Stimulated activated effector memory CD8-positive, alpha-beta T cell treated with anti-CD3 and anti-CD28 coated beads, Interleukin-12 subunit alpha, Interleukin-12 subunit beta, amount 100 ng/mL, for 72 hours (primary cell): ENCODE results near the gene API5.

Source experiments
- ATAC-seq: fragments of 150-1000 bp; cut with Tn5 transposase; 2 replicates; pipeline ENCODE4 v1.10.0; 2021
- DNase-seq, 2 donors: peaks; one replicate each; pipeline ENCODE4 v3.0.0; 2021 to 2022; ENCODE audit warnings: low spot score in 2 of 2
- H3K27ac Mint-ChIP-seq: one replicate; pipeline ENCODE4 v1.8.0; 2022; ENCODE audit warnings: mild to moderate bottlenecking, mixed read lengths
- H3K36me3 Mint-ChIP-seq: one replicate; pipeline ENCODE4 v1.8.0; 2022; ENCODE audit warnings: mild to moderate bottlenecking, mixed read lengths
- H3K4me1 Mint-ChIP-seq: one replicate; pipeline ENCODE4 v1.8.0; 2022; ENCODE audit warnings: mixed read lengths
- H3K4me3 Mint-ChIP-seq: one replicate; pipeline ENCODE4 v1.8.0; 2022; ENCODE audit warnings: mild to moderate bottlenecking, mixed read lengths
- H3K9me3 Mint-ChIP-seq: one replicate; pipeline ENCODE4 v1.8.0; 2022; ENCODE audit warnings: mixed read lengths

API5 gene

GRCh38 chr11:43311791-43312607, at the start of gene API5:
API5 (plus strand) TSS chr11:43311996; CDS start chr11:43312128, 132 bp downstream.
- DNase-seq (peak; percentile 83 to 94), ATAC-seq (peak; percentile 95)
- H3K36me3 Mint-ChIP-seq = peaks cover 29% of the 10 kb centered on the region
- H3K27ac Mint-ChIP-seq = peak within 1 kb of the TSS; percentile 97
- H3K4me1 Mint-ChIP-seq = peaks cover 39% of the 10 kb centered on the region
- no peaks in the 10 kb centered on the region for H3K9me3 Mint-ChIP-seq
- H3K4me3 Mint-ChIP-seq = peak within 1 kb of the TSS; percentile 95

GRCh38 chr11:43267856-43268580, 43.8 kb upstream of the API5 start:
- H3K4me3 Mint-ChIP-seq = no peak overlapping the region

GRCh38 chr11:43268786-43269185, 43.0 kb upstream of the API5 start:
- ATAC-seq (no peak), DNase-seq (no peak)
- H3K4me1 Mint-ChIP-seq = peaks cover 7% of the 10 kb centered on the region
- H3K27ac Mint-ChIP-seq = no peak overlapping the region
- peaks cover 2% of the 10 kb centered on the region for H3K9me3 Mint-ChIP-seq
- H3K36me3 Mint-ChIP-seq = no peaks in the 10 kb centered on the region
- no peak overlapping the region for H3K4me3 Mint-ChIP-seq

More at GRCh38 chr11:43267856-43268580, 43.8 kb upstream of the API5 start:
- no peak for DNase-seq
- peaks cover 7% of the 10 kb centered on the region for H3K4me1 Mint-ChIP-seq
- no peaks in the 10 kb centered on the region for H3K9me3 Mint-ChIP-seq
- ATAC-seq = no peak
- H3K36me3 Mint-ChIP-seq = no peaks in the 10 kb centered on the region
- H3K27ac Mint-ChIP-seq = no peak overlapping the region

GRCh38 chr11:43269254-43269918, 42.4 kb upstream of the API5 start:
- H3K4me3 Mint-ChIP-seq = no peak overlapping the region
- no peak overlapping the region for H3K27ac Mint-ChIP-seq
- no peak for DNase-seq
- H3K4me1 Mint-ChIP-seq = peaks cover 7% of the 10 kb centered on the region
- no peak for ATAC-seq
- no peaks in the 10 kb centered on the region for H3K36me3 Mint-ChIP-seq
- peaks cover 5% of the 10 kb centered on the region for H3K9me3 Mint-ChIP-seq

- H3K4me3 Mint-ChIP-seq = no peak overlapping the region
- peaks cover 7% of the 10 kb centered on the region for H3K4me1 Mint-ChIP-seq
- H3K36me3 Mint-ChIP-seq = no peaks in the 10 kb centered on the region
- peaks cover 5% of the 10 kb centered on the region for H3K9me3 Mint-ChIP-seq
- ATAC-seq = no peak
- H3K27ac Mint-ChIP-seq = no peak overlapping the region
- no peak for DNase-seq
Measured at GRCh38 chr11:43270468-43270867, 41.3 kb upstream of the API5 start.

GRCh38 chr11:43278193-43278956, 33.4 kb upstream of the API5 start:
- Mint-ChIP-seq H3K9me3 (peaks cover 5% of the 10 kb centered on the region), H3K4me3 (no peak overlapping the region), H3K27ac (no peak overlapping the region), H3K4me1 (no peaks in the 10 kb centered on the region), H3K36me3 (no peaks in the 10 kb centered on the region)
- DNase-seq = no peak
- ATAC-seq = no peak

GRCh38 chr11:43282607-43283440, 29.0 kb upstream of the API5 start:
- Mint-ChIP-seq H3K4me3 (no peak overlapping the region), H3K4me1 (no peaks in the 10 kb centered on the region), H3K9me3 (no peaks in the 10 kb centered on the region), H3K36me3 (no peaks in the 10 kb centered on the region), H3K27ac (no peak overlapping the region)
- DNase-seq (peak; percentile 4 to 55), ATAC-seq (no peak)

GRCh38 chr11:43285826-43286225, 26.0 kb upstream of the API5 start:
- no peak for DNase-seq
- H3K36me3 Mint-ChIP-seq = no peaks in the 10 kb centered on the region
- no peak overlapping the region for H3K4me3 Mint-ChIP-seq
- no peaks in the 10 kb centered on the region for H3K9me3 Mint-ChIP-seq
- no peaks in the 10 kb centered on the region for H3K4me1 Mint-ChIP-seq
- no peak overlapping the region for H3K27ac Mint-ChIP-seq
- no peak for ATAC-seq

GRCh38 chr11:43289368-43289767, 22.4 kb upstream of the API5 start:
- DNase-seq (no peak), ATAC-seq (no peak)
- Mint-ChIP-seq H3K4me1 (no peaks in the 10 kb centered on the region), H3K4me3 (no peak overlapping the region), H3K27ac (no peak overlapping the region), H3K36me3 (no peaks in the 10 kb centered on the region), H3K9me3 (no peaks in the 10 kb centered on the region)

- no peak overlapping the region for H3K4me3 Mint-ChIP-seq
- ATAC-seq (no peak), DNase-seq (no peak)
- H3K9me3 Mint-ChIP-seq = peaks cover 13% of the 10 kb centered on the region
- no peaks in the 10 kb centered on the region for H3K36me3 Mint-ChIP-seq
- no peaks in the 10 kb centered on the region for H3K4me1 Mint-ChIP-seq
- no peak overlapping the region for H3K27ac Mint-ChIP-seq
Measured at GRCh38 chr11:43298397-43298796, 13.4 kb upstream of the API5 start.

- Mint-ChIP-seq H3K36me3 (peaks cover 69% of the 10 kb centered on the region), H3K9me3 (no peaks in the 10 kb centered on the region), H3K4me3 (peak overlapping the region; percentile 24), H3K27ac (peak overlapping the region; percentile 52), H3K4me1 (peaks cover 39% of the 10 kb centered on the region)
- DNase-seq = no peak
- ATAC-seq = no peak
Measured at GRCh38 chr11:43315966-43316365, 4.2 kb downstream of the API5 start.

- no peaks in the 10 kb centered on the region for H3K9me3 Mint-ChIP-seq
- H3K36me3 Mint-ChIP-seq = peaks cover 74% of the 10 kb centered on the region
- peak overlapping the region; percentile 52 for H3K27ac Mint-ChIP-seq
- DNase-seq (peak in 1 of 2 donors; percentile 68), ATAC-seq (peak; percentile 72)
- peaks cover 39% of the 10 kb centered on the region for H3K4me1 Mint-ChIP-seq
- H3K4me3 Mint-ChIP-seq = peak overlapping the region; percentile 24
Measured at GRCh38 chr11:43316451-43316850, 4.7 kb downstream of the API5 start.

- Mint-ChIP-seq H3K9me3 (no peaks in the 10 kb centered on the region), H3K36me3 (peaks cover 100% of the 10 kb centered on the region), H3K4me3 (no peak overlapping the region), H3K4me1 (no peaks in the 10 kb centered on the region), H3K27ac (no peak overlapping the region)
- no peak for ATAC-seq
- no peak for DNase-seq
Measured at GRCh38 chr11:43327987-43328386, 16.2 kb downstream of the API5 start.

GRCh38 chr11:43328482-43328881, 16.7 kb downstream of the API5 start:
- Mint-ChIP-seq H3K4me1 (no peaks in the 10 kb centered on the region), H3K27ac (no peak overlapping the region), H3K4me3 (no peak overlapping the region), H3K36me3 (peaks cover 100% of the 10 kb centered on the region), H3K9me3 (no peaks in the 10 kb centered on the region)
- no peak for DNase-seq
- no peak for ATAC-seq
